GM20000 (cell line): ENCODE data around the gene HOXD4.

Source experiments
- DNase-seq: peaks from one replicate; pipeline ENCODE4 v3.0.0; 2012; ENCODE audit warnings: low spot score
- TF ChIP-seq, protein P1 (sequence below): IDR thresholded peaks from 2 replicates; pipeline ENCODE4 v1.5.1; 2012; ENCODE audit warnings: mild to moderate bottlenecking, control low read depth; ENCODE audit errors: extremely low read depth, missing control alignments

Gene HOXD4

GRCh38 chr2:176158855-176159662, 7.7 kb downstream of the HOXD4 start:
- TF ChIP-seq, protein P1, sequence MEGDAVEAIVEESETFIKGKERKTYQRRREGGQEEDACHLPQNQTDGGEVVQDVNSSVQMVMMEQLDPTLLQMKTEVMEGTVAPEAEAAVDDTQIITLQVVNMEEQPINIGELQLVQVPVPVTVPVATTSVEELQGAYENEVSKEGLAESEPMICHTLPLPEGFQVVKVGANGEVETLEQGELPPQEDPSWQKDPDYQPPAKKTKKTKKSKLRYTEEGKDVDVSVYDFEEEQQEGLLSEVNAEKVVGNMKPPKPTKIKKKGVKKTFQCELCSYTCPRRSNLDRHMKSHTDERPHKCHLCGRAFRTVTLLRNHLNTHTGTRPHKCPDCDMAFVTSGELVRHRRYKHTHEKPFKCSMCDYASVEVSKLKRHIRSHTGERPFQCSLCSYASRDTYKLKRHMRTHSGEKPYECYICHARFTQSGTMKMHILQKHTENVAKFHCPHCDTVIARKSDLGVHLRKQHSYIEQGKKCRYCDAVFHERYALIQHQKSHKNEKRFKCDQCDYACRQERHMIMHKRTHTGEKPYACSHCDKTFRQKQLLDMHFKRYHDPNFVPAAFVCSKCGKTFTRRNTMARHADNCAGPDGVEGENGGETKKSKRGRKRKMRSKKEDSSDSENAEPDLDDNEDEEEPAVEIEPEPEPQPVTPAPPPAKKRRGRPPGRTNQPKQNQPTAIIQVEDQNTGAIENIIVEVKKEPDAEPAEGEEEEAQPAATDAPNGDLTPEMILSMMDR = no peak
- no peak for DNase-seq

DNA sequence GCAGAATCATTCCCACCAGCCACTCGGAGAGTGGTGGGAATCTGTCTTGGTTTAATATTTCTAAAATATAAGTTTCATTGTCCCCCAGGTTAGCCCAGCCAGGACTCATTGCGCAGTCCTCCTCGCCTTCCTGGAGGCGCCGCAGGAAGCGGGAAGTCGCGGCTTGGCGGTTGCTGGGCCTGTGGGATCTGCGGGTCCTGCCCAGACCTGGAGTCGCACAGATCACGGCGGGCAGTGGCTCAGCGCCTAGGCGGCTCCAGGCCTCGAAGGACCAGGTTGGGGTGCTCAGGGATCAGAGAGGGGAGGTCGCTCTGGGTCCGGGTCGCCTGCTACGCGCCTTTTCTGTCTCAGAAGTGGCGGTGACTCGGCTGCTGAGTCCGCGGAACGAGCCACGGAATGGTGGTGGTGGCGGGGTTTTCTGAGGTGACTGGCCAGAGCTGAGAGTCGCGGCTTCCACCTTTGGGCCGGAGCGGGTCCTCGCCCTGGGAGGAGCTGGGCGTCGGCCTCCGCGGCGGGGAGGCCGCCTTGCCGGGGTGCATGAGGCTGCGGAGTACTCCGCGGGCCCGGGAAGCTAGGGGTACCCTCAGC, 8.4 kb downstream of the HOXD4 start:
- TF ChIP-seq, protein P1 = no peak
- DNase-seq = no peak

- TF ChIP-seq, protein P1 = no peak
- no peak for DNase-seq
These were observed 9.1 kb downstream of the HOXD4 start for GRCh38 chr2:176160251-176160985.

GRCh38 chr2:176160986-176161824, 9.9 kb downstream of the HOXD4 start:
- TF ChIP-seq, protein P1 = no peak
- no peak for DNase-seq

DNA sequence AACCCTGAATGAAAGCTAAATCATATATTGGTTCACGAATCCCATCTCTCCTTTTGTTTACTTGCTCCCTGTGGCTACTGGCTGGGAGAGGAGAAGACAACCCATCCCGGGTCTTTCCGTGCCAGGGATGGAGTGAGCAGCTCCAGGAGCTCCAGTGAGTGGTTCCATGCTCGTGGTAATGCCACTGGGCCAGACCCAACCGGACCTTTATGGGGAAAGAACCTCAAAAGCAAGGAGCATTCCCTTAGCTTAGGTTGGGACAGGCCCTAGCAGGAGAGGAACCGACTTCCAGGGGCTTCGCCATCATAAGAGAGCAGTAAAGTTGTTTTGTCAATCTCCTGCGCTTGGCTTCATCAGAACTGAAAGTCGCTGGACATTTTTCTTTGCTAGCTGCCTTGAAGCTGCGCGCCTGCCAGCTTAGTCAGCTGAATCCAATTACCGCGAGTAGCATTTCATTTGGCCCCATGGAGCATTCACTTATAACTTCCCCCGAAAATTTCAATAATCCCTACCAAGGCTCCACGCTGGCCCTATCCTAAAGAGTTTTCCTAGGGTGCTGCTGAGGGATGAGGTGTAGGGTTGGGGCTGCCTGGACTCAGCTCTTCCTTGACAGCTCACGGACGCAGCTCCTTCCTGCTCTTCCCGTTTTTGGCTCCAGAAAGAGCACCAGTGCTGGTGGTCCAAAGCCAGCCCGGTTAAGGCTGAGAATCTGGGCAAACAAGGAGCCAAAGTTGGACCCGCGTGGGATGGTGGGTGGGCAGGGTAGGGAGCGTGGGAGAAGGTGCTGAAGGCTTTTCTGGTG, 10.7 kb downstream of the HOXD4 start:
- no peak for DNase-seq

More for the DNA sequence above, 10.7 kb downstream of the HOXD4 start:
- TF ChIP-seq, protein P1 = no peak
